ENCODE data around the gene PLPP1.
"Not testable (repeated sequence)": the region's sequence is repeated elsewhere in the genome, so short reads cannot be mapped to it uniquely, and the experiment has no call there.

PLPP1 gene

DNA sequence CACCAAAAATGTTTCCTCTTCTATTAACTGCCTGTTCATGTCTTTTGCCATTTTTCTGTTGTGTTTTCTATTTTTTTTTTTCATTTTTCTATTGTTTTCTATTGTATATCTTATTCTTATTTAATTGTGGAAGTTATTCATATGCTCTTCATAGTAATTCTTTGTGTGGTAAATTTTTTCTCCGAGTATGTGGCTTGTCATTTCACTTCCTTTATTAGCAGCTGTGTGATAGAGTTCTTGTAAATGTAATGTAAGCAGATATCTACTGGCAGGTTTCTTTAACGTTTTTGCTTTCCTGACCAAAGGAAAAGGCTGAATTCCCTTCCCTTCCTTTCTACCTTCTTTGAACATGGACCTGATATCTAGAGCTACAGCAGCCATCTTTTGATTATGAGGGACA, 5.8 kb upstream of the PLPP1 start:
- in situ Hi-C loops (cut with MboI; ENCODE audit: low sequenced_read_pairs, unreplicated experiment) = no loop called here
- TF ChIP-seq, protein P1, sequence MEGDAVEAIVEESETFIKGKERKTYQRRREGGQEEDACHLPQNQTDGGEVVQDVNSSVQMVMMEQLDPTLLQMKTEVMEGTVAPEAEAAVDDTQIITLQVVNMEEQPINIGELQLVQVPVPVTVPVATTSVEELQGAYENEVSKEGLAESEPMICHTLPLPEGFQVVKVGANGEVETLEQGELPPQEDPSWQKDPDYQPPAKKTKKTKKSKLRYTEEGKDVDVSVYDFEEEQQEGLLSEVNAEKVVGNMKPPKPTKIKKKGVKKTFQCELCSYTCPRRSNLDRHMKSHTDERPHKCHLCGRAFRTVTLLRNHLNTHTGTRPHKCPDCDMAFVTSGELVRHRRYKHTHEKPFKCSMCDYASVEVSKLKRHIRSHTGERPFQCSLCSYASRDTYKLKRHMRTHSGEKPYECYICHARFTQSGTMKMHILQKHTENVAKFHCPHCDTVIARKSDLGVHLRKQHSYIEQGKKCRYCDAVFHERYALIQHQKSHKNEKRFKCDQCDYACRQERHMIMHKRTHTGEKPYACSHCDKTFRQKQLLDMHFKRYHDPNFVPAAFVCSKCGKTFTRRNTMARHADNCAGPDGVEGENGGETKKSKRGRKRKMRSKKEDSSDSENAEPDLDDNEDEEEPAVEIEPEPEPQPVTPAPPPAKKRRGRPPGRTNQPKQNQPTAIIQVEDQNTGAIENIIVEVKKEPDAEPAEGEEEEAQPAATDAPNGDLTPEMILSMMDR (IDR thresholded peaks at IDR 0.05; ENCODE audit: borderline replicate concordance, control extremely low read depth, extremely low read depth, insufficient read depth, missing control alignments) = no peak
- DNase-seq (ENCODE audit: low spot score) = no peak

DNA sequence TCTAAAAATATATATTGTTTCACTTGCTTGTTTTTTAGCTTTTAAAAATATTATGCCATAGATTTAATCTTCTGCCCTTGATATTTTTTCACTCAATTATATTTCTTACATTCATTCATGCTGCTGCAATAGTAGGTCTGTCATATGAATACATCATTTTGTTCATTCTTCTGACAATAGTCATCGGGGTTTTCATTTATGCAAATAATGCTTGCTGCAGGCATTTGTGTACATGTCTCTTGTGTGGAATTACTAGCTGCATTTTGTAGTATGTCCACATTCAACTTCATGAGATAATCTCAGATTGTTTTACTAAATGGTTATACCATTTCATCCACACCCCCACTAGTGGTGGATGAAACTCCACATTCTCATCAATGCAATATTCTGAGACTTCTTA, 5.3 kb upstream of the PLPP1 start:
- DNase-seq (ENCODE audit: low spot score) = no peak
- in situ Hi-C loops (cut with MboI; ENCODE audit: low sequenced_read_pairs, unreplicated experiment) = no loop called here
- TF ChIP-seq, protein P1 (IDR thresholded peaks at IDR 0.05; ENCODE audit: borderline replicate concordance, control extremely low read depth, extremely low read depth, insufficient read depth, missing control alignments) = no peak

DNA sequence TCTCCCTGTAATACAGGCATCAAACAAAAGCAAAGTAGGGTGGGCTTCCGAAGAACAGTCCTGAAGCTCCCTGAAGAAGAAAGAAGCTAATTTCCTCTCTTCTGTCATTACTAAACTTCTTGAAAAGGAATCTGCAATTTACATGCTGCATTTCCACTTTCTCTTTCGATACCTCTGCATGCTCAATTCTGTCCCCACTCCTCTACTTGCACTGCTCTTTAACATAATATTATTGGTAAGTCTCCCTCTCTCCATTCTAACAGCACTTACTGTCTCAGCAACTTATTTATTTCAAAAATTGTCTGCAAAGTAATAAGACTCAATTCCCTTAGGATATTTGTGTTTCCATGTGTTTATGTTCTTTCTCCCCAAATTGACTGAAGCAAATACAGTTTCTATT, 3.9 kb upstream of the PLPP1 start:
- peak; percentile 63 for DNase-seq (ENCODE audit: low spot score)
- TF ChIP-seq, protein P1 (IDR thresholded peaks at IDR 0.05; ENCODE audit: borderline replicate concordance, control extremely low read depth, extremely low read depth, insufficient read depth, missing control alignments) = no peak
- in situ Hi-C loops (cut with MboI; ENCODE audit: low sequenced_read_pairs, unreplicated experiment) = no loop called here

DNA sequence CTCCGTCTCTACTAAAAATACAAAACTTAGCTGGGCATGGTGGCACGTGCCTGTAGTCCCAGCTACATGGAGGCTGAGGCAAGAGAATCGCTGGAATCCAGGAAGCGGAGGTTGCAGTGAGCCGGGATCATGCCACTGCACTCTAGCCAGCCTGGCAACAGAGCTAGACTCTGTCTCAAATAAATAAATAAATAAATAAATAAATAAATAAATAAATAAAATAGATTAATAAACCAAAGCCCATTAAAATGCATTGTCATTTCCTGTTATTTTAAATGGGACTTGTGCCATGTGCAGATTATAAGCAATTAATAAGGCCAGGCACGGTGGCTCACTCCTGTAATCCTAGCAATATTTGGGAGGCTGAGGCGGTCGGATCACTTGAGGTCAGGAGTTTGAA, 2.6 kb upstream of the PLPP1 start:
- in situ Hi-C loops (cut with MboI; ENCODE audit: low sequenced_read_pairs, unreplicated experiment); DNase-seq (ENCODE audit: low spot score): not testable (repeated sequence)

DNA sequence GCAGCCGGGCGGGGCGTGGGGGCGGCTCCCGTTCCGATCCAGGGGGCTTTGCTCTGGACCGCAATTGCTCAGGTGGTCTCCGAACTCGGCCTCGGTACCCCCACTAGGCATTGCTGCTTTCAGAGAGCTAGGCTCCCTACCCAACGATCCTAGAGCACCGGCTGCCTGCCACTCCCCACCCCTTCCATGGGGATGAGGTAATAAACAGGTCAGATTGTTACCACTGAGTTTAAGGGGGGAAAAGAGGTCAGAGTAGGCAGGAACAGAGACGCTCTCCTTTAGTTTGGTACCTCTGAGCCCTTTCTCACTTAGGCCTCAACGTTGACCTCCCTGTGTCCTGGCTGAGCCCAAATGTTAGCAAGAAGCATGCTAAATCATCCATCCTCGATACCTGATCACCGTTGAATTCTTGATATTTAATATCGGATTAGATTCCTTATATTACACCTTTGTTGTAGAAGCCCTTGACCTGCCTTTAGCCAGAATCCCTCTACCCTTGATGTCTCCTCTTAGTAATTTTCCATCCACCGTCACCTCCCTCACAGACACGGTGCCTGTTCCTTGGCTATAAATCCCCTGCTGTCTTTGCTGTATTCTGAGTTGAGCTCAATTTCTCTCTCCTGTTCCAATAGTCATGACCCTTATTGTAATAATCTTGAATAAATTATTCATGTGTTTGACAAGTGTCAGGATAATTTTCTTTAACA, 588 bp upstream of the PLPP1 start:
- TF ChIP-seq, protein P1 (IDR thresholded peaks at IDR 0.05; ENCODE audit: borderline replicate concordance, control extremely low read depth, extremely low read depth, insufficient read depth, missing control alignments) = no peak
- in situ Hi-C loops (cut with MboI; ENCODE audit: low sequenced_read_pairs, unreplicated experiment) = no loop called here
- no peak for DNase-seq (ENCODE audit: low spot score)

DNA sequence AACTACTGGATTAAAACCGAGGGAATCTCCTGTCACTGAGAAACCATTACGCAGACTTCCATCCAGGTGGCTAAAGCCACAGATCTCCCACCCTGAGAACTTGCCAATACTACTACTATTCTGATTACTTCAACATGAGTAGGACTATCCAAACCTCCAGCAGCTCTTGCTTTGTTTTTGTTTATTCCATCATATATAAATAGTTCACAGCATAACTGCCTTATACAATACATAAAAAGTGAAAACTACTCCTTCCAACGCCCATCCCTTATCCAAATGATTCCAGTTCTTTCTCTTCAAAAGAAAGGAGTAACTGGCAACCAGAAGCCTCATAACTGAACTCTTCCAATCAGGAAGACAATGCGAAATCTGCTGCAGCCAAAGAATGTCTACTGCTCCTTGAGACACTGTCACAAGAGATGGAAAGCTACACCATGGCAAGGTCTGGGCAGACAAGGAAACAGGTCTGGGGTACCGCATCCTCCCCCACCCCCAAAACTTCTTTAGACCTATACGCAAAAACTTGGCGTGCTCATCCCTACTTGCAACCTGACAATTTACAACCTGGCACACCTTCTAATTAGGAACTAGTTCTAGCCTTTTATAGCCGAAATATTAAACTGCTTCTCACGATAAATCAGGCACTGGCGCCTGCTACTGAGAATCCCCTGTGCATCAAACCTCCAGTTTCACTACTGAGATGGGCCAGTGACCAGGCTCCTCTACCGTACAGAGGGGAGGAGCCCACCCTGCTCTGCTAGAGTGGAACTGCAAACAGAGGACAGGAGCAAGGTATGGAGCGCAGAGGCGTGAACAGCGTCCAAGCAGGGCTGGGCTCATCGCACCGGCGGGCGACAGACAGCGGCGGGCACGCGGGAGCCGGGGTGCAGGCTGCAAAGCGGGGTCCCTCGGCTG, 986 bp downstream of the PLPP1 start:
- TF ChIP-seq, protein P1 (IDR thresholded peaks at IDR 0.05; ENCODE audit: borderline replicate concordance, control extremely low read depth, extremely low read depth, insufficient read depth, missing control alignments) = no peak
- peak; percentile 69 for DNase-seq (ENCODE audit: low spot score)
- in situ Hi-C loops (cut with MboI; ENCODE audit: low sequenced_read_pairs, unreplicated experiment) = no loop called here

DNA sequence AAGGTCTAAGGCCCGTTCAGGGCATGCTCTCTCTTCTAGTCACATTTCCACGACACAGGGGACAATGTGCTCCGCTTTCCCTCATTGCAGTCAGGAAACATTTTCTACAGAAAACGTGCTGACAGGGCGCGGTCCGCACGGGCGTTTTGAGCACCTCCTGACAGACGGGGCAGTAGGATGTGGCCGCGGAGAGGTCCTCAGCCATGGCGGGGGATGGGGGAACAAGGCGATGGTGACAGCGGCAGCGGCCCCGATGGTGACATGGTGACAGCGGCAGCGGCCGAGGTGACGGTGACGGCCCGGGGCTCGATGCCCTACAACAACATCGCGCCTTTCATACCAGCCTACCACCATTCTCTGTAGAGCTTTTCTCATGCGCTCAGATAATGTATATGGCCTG, 4.1 kb downstream of the PLPP1 start:
- in situ Hi-C loops (cut with MboI; ENCODE audit: low sequenced_read_pairs, unreplicated experiment) = no loop called here
- TF ChIP-seq, protein P1 (IDR thresholded peaks at IDR 0.05; ENCODE audit: borderline replicate concordance, control extremely low read depth, extremely low read depth, insufficient read depth, missing control alignments) = no peak
- DNase-seq (ENCODE audit: low spot score) = no peak

All from GM13976 (cell line).